Thoracic aorta (tissue), 2 donors: ENCODE results near the gene SIRPA. TPM values are rescaled to one million over a fixed set of nuclear protein-coding genes. Genes with fewer than 3 reads are reported as not detected.

Source experiments
- ATAC-seq: fragments of 150-250 bp; one replicate; pipeline ENCODE4 v1.8.0; 2017; ENCODE audit warnings: low read depth; ENCODE audit not compliant: insufficient number of reproducible peaks, low FRiP score
- DNase-seq: peaks from one replicate; pipeline ENCODE4 v3.0.0-alpha.2; 2020; ENCODE audit warnings: low spot score
- H3K27ac ChIP-seq, 2 donors: fragments of 200-600 bp; sonication (generic); 1 replicate in 1 of 2; 2 replicates in 1 of 2; pipeline ENCODE4 v1.5.1; 2016; ENCODE audit warnings: mild to moderate bottlenecking in 2 of 2, moderate library complexity in 2 of 2
- H3K27me3 ChIP-seq: fragments of 200-600 bp; sonication (generic); replicated peaks from 2 replicates; pipeline ENCODE4 v1.6.0; 2016; ENCODE audit warnings: mild to moderate bottlenecking; ENCODE audit not compliant: insufficient read depth
- H3K36me3 ChIP-seq: fragments of 200-600 bp; sonication (generic); one replicate; pipeline ENCODE4 v1.5.1; 2016
- H3K4me1 ChIP-seq, 2 donors: fragments of 200-600 bp; sonication (generic); 1 replicate in 1 of 2; 2 replicates in 1 of 2; pipeline versions ENCODE4 v1.5.1 to v1.6.0; 2016; ENCODE audit warnings: low read depth in 2 of 2, mild to moderate bottlenecking in 1 of 2; ENCODE audit not compliant: control insufficient read depth in 1 of 2
- H3K4me3 ChIP-seq: fragments of 200-600 bp; sonication (generic); 2 replicates; pipeline ENCODE4 v1.5.1; 2016; ENCODE audit warnings: mild to moderate bottlenecking
- H3K9me3 ChIP-seq: fragments of 200-600 bp; sonication (generic); 2 replicates; pipeline ENCODE4 v1.5.1; 2016
- total RNA-seq, 2 donors: library from RNA; depleted of rRNA; stranded (reverse); fragments of >200 nt; gene quantifications; one replicate each; pipeline versions ENCODE4 v1.1.0 to v1.2.3, GENCODE V29; 2016
- TF ChIP-seq, protein P1 (sequence below): fragments of 200-600 bp; sonication (generic); IDR thresholded peaks from one replicate; pipeline ENCODE4 v1.5.1; 2019; ENCODE audit warnings: antibody characterized with exemption

Gene SIRPA
- total RNA-seq, 2 donors from 2014 or later = 29.5 to 62.9 TPM

DNA sequence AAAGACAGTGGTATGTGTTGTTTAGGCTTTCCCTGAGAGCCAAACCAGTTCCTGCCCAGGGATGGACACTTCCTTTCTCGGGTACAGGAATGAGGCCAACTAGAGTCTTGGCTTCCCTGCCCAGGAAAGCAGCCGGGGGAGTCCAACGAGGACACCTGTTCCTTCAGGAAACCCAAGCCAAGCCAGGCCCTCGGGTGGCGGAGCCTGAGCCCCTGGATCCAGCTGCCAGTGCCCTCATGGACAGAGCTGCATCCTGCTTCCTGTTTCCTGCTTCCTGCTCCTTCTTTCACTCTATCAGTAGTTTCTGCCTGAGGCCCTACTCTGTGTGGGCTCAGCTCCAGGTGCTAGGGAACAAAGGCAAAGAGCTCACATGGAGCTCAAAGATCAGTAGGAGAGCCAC, 7.9 kb upstream of the SIRPA start:
- Histone ChIP-seq H3K27me3 (no peaks in the 10 kb centered on the region), H3K27ac (no peak overlapping the region), H3K36me3 (no peaks in the 10 kb centered on the region), H3K4me1 (peaks cover 9 to 28% of the 10 kb centered on the region in 2 donors), H3K4me3 (no peak overlapping the region), H3K9me3 (no peaks in the 10 kb centered on the region)
- TF ChIP-seq, protein P1, sequence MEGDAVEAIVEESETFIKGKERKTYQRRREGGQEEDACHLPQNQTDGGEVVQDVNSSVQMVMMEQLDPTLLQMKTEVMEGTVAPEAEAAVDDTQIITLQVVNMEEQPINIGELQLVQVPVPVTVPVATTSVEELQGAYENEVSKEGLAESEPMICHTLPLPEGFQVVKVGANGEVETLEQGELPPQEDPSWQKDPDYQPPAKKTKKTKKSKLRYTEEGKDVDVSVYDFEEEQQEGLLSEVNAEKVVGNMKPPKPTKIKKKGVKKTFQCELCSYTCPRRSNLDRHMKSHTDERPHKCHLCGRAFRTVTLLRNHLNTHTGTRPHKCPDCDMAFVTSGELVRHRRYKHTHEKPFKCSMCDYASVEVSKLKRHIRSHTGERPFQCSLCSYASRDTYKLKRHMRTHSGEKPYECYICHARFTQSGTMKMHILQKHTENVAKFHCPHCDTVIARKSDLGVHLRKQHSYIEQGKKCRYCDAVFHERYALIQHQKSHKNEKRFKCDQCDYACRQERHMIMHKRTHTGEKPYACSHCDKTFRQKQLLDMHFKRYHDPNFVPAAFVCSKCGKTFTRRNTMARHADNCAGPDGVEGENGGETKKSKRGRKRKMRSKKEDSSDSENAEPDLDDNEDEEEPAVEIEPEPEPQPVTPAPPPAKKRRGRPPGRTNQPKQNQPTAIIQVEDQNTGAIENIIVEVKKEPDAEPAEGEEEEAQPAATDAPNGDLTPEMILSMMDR = no peak
- no peak for DNase-seq
- no peak for ATAC-seq

DNA sequence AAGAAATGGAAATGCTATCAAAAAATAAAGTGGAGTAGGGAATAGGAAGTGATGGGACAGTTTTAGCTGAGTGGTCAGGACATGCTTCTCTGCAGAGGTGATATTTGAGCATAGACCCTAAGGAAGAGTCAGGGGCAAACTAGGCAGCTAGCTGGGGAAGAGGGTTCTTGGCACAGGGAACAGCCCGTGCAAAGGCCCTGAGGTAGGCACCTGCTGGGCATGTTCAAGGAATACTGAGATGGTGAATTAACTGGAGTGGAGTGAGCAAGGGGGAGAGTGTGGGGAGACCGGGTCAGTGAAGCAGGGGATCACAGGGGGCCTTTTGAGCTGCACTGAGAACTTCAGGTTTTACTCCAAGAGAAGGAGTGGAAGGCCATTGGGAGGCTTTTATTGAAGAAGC, 7.5 kb upstream of the SIRPA start:
- no peaks in the 10 kb centered on the region for H3K27me3 ChIP-seq
- no peaks in the 10 kb centered on the region for H3K36me3 ChIP-seq
- no peak for ATAC-seq
- no peaks in the 10 kb centered on the region for H3K9me3 ChIP-seq
- TF ChIP-seq, protein P1 = no peak
- no peak overlapping the region for H3K4me3 ChIP-seq
- H3K4me1 ChIP-seq = peaks cover 9 to 32% of the 10 kb centered on the region in 2 donors
- no peak overlapping the region for H3K27ac ChIP-seq
- no peak for DNase-seq

DNA sequence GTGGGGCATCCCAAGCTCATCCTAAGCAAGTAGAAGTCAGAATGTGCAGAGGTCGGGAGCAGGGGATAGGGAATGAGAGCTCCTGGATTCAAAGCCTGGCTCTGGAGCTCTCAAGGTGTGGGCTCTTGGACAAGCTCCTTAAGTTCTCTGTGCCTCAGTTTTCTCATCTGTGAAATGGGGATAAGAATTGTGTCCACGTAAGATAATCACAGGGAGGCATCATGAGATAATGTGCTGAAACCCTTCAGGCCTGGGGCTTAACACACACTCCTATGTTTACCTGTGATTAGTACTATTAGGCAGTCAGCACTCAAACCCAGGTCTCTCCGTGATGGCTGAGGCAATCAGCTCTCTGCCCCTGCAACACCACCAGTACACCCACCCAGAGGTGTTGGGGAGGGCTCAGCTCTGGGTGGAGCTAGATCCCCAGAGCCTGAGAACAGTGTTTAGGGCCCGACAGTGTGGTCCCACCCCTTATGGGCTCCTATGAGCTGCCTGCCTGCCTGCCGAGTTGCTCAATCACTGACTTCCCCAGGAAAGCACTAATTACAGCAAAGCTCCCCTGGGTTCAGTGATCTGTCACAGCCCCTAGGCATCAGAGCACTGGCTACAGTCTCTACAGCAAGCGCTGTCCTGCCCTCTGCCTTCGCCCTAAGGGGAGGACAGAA, 6.3 kb upstream of the SIRPA start:
- Histone ChIP-seq H3K36me3 (no peaks in the 10 kb centered on the region), H3K27ac (no peak overlapping the region), H3K4me3 (no peak overlapping the region), H3K27me3 (no peaks in the 10 kb centered on the region), H3K4me1 (peaks cover 14 to 42% of the 10 kb centered on the region in 2 donors), H3K9me3 (no peaks in the 10 kb centered on the region)
- TF ChIP-seq, protein P1 = no peak
- ATAC-seq (no peak), DNase-seq (no peak)

DNA sequence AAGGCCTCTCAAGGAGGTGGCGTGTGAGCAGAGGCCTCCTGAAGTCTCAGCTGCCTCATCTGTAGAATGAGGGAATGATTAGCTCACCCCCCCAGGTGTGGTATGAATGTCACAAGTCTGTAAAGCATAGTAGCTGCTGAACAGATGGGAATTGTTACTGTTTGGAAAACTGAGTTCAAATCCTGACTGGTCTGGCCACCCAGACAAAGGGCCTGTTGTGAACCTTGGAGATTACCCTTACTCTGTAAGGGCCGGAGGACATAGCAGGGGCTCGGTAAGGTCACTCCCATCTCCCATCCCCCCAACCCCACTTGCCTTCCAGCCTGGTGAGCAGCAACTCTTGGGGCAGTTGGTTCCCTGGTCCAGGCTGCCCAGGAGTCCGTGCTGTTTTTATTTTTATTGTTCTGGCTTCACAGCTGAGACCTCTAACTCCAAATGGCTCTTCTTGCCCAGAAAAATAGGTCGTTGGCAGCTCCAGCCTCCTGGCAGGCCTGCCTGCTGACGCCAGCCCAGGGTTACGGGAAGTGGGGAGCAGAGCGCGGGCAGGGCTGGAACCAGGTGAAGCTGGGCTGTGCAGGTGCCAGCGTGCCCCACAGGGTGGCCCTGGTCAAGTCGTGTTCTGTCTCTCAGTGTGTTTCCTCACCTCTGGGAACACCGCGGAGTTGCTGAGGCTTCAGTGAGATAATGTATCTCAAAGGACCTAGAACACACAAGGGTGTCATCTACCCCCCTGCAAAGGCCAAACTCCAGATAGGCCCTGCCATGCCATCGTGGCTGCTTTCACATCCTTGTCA, 4.5 kb upstream of the SIRPA start:
- H3K4me3 ChIP-seq = no peak overlapping the region
- DNase-seq (no peak), ATAC-seq (no peak)
- no peaks in the 10 kb centered on the region for H3K27me3 ChIP-seq
- no peaks in the 10 kb centered on the region for H3K36me3 ChIP-seq
- no peaks in the 10 kb centered on the region for H3K9me3 ChIP-seq
- TF ChIP-seq, protein P1 = no peak
- peaks cover 14 to 41% of the 10 kb centered on the region in 2 donors for H3K4me1 ChIP-seq
- no peak overlapping the region for H3K27ac ChIP-seq

DNA sequence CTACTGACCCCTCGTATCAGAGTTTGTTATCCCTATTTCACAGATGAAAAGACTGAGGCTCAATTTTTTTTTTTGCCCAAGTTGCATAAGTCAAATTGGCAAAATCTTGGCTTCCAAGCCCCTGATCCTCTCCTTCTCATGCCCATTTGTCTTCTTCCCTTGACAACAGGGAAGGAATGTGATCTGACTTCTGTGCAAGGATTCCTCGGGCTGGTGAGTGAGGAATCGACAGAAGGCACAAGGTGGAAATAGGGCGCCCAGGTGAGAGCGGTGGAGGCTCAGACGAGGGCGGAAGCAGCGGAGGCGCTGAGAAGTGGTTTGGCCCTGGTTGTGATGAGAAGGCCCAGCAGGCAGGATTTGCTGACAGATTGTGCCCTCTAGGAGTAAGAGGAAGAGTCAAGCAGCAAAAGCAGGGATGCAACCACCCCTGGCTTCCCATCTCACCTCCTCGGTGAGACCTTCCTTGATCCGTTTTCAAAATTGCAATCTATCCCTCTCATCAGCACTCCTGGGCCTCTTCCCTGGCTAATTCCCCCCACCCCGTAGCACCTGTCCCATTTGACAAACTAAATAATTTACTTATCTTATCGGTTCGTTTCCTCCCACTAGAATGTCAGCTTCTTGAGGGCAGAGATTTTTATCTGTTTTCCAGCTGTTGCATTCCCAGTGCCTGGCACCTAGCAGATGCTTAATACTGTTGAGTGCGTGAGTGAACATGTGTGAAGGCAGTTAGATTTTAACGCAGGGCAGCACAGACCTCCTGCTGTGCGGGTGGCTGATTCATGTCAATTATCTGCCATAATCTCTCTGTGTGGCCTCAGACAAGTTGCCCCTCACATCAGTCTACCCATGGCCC, 3.7 kb upstream of the SIRPA start:
- Histone ChIP-seq H3K9me3 (no peaks in the 10 kb centered on the region), H3K4me1 (peaks cover 19 to 49% of the 10 kb centered on the region in 2 donors), H3K27me3 (no peaks in the 10 kb centered on the region), H3K4me3 (no peak overlapping the region), H3K36me3 (no peaks in the 10 kb centered on the region), H3K27ac (peak overlapping the region in 1 of 2 donors; percentile 3)
- TF ChIP-seq, protein P1 = no peak
- DNase-seq (no peak), ATAC-seq (no peak)
